HFFc6 (cell line): Measurements from ENCODE around the gene SLC35E1. TPM values are rescaled to one million over a fixed set of nuclear protein-coding genes. Genes with fewer than 3 reads are reported as not detected.
A peak's percentile ranks its signal among the peaks of the same experiment; 100 is the strongest.

Experiments
- DNase-seq: peaks from one replicate; pipeline ENCODE4 v3.0.0-alpha.2; 2018
- H3K27ac Mint-ChIP-seq: 2 replicates; pipeline ENCODE4 v1.8.0; 2020; ENCODE audit warnings: mild to moderate bottlenecking, mixed read lengths
- H3K27me3 Mint-ChIP-seq: 2 replicates; pipeline ENCODE4 v1.8.0; 2021; ENCODE audit warnings: mild to moderate bottlenecking, moderate library complexity, mixed read lengths; ENCODE audit not compliant: insufficient read depth
- H3K36me3 Mint-ChIP-seq: 2 replicates; pipeline ENCODE4 v1.8.0; 2021; ENCODE audit warnings: low read depth, mixed read lengths
- H3K4me1 Mint-ChIP-seq: 2 replicates; pipeline ENCODE4 v1.8.0; 2020; ENCODE audit warnings: low read depth, mixed read lengths
- H3K4me3 Mint-ChIP-seq: 2 replicates; pipeline ENCODE4 v1.8.0; 2020; ENCODE audit warnings: mild to moderate bottlenecking, moderate library complexity, mixed read lengths
- H3K9me3 Mint-ChIP-seq: 2 replicates; pipeline ENCODE4 v1.8.0; 2020; ENCODE audit warnings: mild to moderate bottlenecking, mixed read lengths
- CTCF ChIP-seq: fragments of 200-600 bp; sonication (generic); IDR thresholded peaks from 2 replicates; pipeline ENCODE4 v1.5.0; 2021; ENCODE audit warnings: antibody characterized with exemption, mild to moderate bottlenecking
- total RNA-seq, 6 experiments: library from RNA; stranded (reverse); fragmentation: NEBNext Ultra II Directional; extraction: Animal tissue kit (Norgen Biotek cat#: 25700); gene quantifications; 2 replicates in 1 of 6; 3 replicates in 5 of 6; pipeline ENCODE4 v1.2.3, GENCODE V29; 2021

The SLC35E1 gene
- total RNA-seq, 6 experiments from 2014 or later: 44.2 to 67.1 (median 55.4) TPM

- no peaks in the 10 kb centered on the region for H3K9me3 Mint-ChIP-seq
- TF ChIP-seq CTCF: no peak
- H3K4me1 Mint-ChIP-seq: no peaks in the 10 kb centered on the region
- H3K36me3 Mint-ChIP-seq: peaks cover 37% of the 10 kb centered on the region
- H3K27ac Mint-ChIP-seq: no peak overlapping the region
- no peak for DNase-seq
- peaks cover 3% of the 10 kb centered on the region for H3K27me3 Mint-ChIP-seq
- no peak overlapping the region for H3K4me3 Mint-ChIP-seq
Observed at GRCh38 chr19:16520074-16520973, 51.9 kb downstream of the SLC35E1 start.

- Mint-ChIP-seq H3K9me3 (no peaks in the 10 kb centered on the region), H3K4me3 (no peak overlapping the region), H3K27me3 (peaks cover 3% of the 10 kb centered on the region), H3K36me3 (peaks cover 37% of the 10 kb centered on the region), H3K4me1 (no peaks in the 10 kb centered on the region), H3K27ac (no peak overlapping the region)
- no peak for TF ChIP-seq CTCF
- DNase-seq: no peak
Observed at GRCh38 chr19:16519230-16519687, 53.0 kb downstream of the SLC35E1 start.

GRCh38 chr19:16518483-16519229 is 53.6 kb downstream of the SLC35E1 start:
- peaks cover 3% of the 10 kb centered on the region for H3K27me3 Mint-ChIP-seq
- H3K9me3 Mint-ChIP-seq: no peaks in the 10 kb centered on the region
- no peak for DNase-seq
- no peaks in the 10 kb centered on the region for H3K4me1 Mint-ChIP-seq
- peak; percentile 48 for TF ChIP-seq CTCF
- H3K36me3 Mint-ChIP-seq: peaks cover 34% of the 10 kb centered on the region
- no peak overlapping the region for H3K27ac Mint-ChIP-seq
- no peak overlapping the region for H3K4me3 Mint-ChIP-seq

GRCh38 chr19:16518061-16518460 is 54.2 kb downstream of the SLC35E1 start:
- H3K4me3 Mint-ChIP-seq: no peak overlapping the region
- no peak for DNase-seq
- H3K36me3 Mint-ChIP-seq: peaks cover 29% of the 10 kb centered on the region
- no peaks in the 10 kb centered on the region for H3K9me3 Mint-ChIP-seq
- no peak overlapping the region for H3K27ac Mint-ChIP-seq
- no peak for TF ChIP-seq CTCF
- H3K4me1 Mint-ChIP-seq: no peaks in the 10 kb centered on the region
- peaks cover 3% of the 10 kb centered on the region for H3K27me3 Mint-ChIP-seq

GRCh38 chr19:16516923-16517610 is 55.1 kb downstream of the SLC35E1 start:
- Mint-ChIP-seq H3K9me3 (no peaks in the 10 kb centered on the region), H3K36me3 (peaks cover 33% of the 10 kb centered on the region), H3K27ac (no peak overlapping the region; the same call in 1 of the 2 replicates)

More at GRCh38 chr19:16516923-16517610, 55.1 kb downstream of the SLC35E1 start:
- Mint-ChIP-seq H3K27me3 (peaks cover 3% of the 10 kb centered on the region), H3K4me3 (no peak overlapping the region), H3K4me1 (no peaks in the 10 kb centered on the region)
- DNase-seq: no peak
- TF ChIP-seq CTCF: no peak
